ENCODE measurements around the gene GLTP.

The GLTP gene

GRCh38 chr12:109876406-109876805 is 3.9 kb downstream of the GLTP start:
- TF ChIP-seq, protein P1, sequence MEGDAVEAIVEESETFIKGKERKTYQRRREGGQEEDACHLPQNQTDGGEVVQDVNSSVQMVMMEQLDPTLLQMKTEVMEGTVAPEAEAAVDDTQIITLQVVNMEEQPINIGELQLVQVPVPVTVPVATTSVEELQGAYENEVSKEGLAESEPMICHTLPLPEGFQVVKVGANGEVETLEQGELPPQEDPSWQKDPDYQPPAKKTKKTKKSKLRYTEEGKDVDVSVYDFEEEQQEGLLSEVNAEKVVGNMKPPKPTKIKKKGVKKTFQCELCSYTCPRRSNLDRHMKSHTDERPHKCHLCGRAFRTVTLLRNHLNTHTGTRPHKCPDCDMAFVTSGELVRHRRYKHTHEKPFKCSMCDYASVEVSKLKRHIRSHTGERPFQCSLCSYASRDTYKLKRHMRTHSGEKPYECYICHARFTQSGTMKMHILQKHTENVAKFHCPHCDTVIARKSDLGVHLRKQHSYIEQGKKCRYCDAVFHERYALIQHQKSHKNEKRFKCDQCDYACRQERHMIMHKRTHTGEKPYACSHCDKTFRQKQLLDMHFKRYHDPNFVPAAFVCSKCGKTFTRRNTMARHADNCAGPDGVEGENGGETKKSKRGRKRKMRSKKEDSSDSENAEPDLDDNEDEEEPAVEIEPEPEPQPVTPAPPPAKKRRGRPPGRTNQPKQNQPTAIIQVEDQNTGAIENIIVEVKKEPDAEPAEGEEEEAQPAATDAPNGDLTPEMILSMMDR (IDR thresholded peaks at IDR 0.05; ENCODE audit: low read depth, low read length): no peak
- H3K4me3 ChIP-seq (ENCODE audit: low read depth, low read length): no peak overlapping the region

DNA sequence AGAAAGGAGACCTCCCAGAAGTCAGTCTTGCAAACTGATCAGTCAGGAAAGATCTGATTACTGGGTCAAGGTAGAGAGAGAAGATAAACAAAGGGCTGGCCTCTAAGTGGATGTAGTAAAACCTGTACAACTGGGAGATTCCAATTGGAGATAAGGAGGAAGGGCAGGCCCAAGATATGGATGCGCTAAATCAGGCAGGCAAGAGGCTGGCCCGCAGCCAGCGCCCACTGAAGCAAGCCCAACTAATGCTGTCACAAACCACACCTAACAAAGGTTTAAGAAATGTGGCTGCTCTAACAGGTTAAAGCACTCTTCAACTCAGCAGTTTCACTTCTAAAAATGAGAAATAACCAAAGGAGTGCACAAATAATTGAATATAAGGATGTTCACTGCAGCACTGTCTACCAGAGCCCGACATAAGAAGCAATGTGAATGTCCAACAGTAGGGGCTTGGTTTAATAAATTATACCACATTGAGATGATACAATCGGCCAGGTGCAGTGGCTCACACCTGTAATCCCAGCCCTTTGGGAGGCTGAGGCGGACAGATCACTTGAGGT is 4.7 kb downstream of the GLTP start:
- H3K4me3 ChIP-seq (ENCODE audit: low read depth, low read length): no peak overlapping the region
- TF ChIP-seq, protein P1 (IDR thresholded peaks at IDR 0.05; ENCODE audit: low read depth, low read length): no peak

DNA sequence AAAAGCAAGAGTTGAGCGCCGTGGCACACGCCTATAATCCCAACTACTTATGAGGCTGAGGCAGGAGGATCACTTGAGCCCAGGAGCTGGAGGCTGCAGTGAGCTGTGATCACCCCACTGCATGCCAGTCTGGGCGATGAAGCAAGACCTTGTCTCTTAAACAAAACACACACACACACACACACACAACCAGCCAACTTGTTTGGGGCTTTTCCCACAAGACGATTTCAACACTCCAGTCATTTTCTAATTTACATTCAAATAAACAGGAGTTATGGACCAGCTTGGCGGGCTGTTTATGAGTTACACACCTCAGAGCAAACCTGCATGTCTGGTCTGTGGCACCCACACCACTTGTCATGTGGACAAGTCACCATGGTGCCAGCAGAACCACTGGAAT is 6.7 kb downstream of the GLTP start:
- H3K4me3 ChIP-seq (ENCODE audit: low read depth, low read length): no peak overlapping the region
- TF ChIP-seq, protein P1 (IDR thresholded peaks at IDR 0.05; ENCODE audit: low read depth, low read length): no peak

- TF ChIP-seq, protein P1 (IDR thresholded peaks at IDR 0.05; ENCODE audit: low read depth, low read length): no peak
- no peak overlapping the region for H3K4me3 ChIP-seq (ENCODE audit: low read depth, low read length)
These were observed 8.6 kb downstream of the GLTP start for GRCh38 chr12:109871668-109872314.

- no peak overlapping the region for H3K4me3 ChIP-seq (ENCODE audit: low read depth, low read length)
- TF ChIP-seq, protein P1 (IDR thresholded peaks at IDR 0.05; ENCODE audit: low read depth, low read length): no peak
These were observed 9.7 kb downstream of the GLTP start for GRCh38 chr12:109870648-109871047.

DNA sequence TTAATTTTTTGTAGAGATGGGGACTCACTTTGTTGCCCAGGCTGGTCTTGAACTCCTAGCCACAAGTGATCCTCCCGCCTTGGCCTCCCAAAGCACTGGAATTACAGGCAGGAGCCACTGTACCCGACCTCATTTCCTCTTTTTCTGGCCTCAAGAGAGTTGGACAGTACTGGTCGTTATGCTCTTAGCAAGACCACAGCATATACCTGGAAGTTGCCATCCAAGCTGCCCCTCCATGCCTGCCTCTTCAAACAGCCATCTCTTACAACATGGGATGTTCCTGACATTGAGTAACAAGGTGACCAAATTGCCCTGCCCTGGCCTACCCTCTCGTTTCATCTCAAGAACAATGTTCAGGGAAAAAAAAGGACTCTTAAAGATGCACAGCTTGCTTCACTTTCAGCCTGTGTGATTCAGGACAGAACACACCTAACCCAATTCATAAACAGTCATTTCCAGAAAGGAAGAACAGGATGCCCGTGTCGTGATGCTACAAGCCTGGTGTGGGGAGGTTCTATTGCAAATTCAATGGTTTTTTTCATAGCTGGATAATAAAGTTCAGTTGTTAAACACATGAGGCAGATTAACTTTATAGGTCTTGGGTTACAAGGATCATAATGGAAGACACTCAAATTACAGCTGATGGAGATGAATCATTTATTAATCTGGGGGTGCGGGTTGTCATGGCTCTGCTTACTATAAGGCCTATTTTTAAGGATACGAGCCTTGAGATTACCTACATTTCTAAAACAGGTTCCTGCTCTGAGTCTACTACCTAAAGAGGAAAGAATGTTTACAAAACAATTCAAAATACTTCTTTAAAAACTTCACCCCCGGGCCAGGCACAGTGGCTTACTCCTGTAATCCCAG is 11.9 kb downstream of the GLTP start:
- no peak overlapping the region for H3K4me3 ChIP-seq (ENCODE audit: low read depth, low read length)
- TF ChIP-seq, protein P1 (IDR thresholded peaks at IDR 0.05; ENCODE audit: low read depth, low read length): no peak

DNA sequence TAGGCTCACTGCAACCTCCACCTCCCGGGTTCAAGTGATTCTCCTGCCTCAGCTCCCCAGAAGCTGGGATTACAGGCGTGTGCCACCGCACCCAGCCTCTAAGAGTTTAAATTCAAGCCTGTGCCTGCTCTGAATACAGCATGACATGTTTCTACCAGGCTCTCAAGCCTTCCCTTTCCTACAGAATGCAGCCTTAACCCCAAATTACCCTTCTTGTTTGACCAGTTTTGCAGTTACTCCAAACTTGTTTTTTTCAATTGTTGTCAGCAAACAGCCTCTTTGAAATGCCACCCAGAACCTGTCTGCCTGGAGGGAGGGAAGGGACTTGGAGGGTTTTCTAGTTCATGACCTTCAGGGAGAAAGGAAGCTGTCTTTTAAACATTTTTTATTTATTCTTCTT is 15.4 kb downstream of the GLTP start:
- TF ChIP-seq, protein P1 (IDR thresholded peaks at IDR 0.05; ENCODE audit: low read depth, low read length): no peak

More for the DNA sequence above, 15.4 kb downstream of the GLTP start:
- no peak overlapping the region for H3K4me3 ChIP-seq (ENCODE audit: low read depth, low read length)
